Activated naive CD4-positive, alpha-beta T cell treated with anti-CD3 and anti-CD28 coated beads, Interleukin-2, amount 10 ng/mL, durations not matched to agents 7 days and 5 days (primary cell): ENCODE results near the gene NHLRC2.

Source experiments
- CTCF ChIA-PET: fragments of 350-600 bp; sonication (Branson Sonifier 250); formaldehyde crosslinking; loops from one replicate; lab custom pipeline; 2021; ENCODE audit warnings: antibody characterized with exemption; lab: Charles Lee
- DNase-seq: peaks from one replicate; pipeline ENCODE4 v3.0.0-alpha.2; 2020
- H3K27ac Mint-ChIP-seq: one replicate; pipeline ENCODE4 v1.8.0; 2021; ENCODE audit warnings: mild to moderate bottlenecking, moderate library complexity, mixed read lengths
- H3K27me3 Mint-ChIP-seq: one replicate; pipeline ENCODE4 v1.8.0; 2021; ENCODE audit warnings: mild to moderate bottlenecking, mixed read lengths
- H3K36me3 Mint-ChIP-seq: one replicate; pipeline ENCODE4 v1.8.0; 2021; ENCODE audit warnings: mixed read lengths
- H3K4me1 Mint-ChIP-seq: one replicate; pipeline ENCODE4 v1.8.0; 2021; ENCODE audit warnings: mixed read lengths
- H3K4me3 Mint-ChIP-seq: one replicate; pipeline ENCODE4 v1.8.0; 2021; ENCODE audit warnings: mild to moderate bottlenecking, moderate library complexity, mixed read lengths
- H3K9me3 Mint-ChIP-seq: one replicate; pipeline ENCODE4 v1.8.0; 2021; ENCODE audit warnings: mixed read lengths

NHLRC2 gene

GRCh38 chr10:113849140-113849803 lies 5.2 kb upstream of the NHLRC2 start:
- H3K36me3 Mint-ChIP-seq, result peaks cover 42% of the 10 kb centered on the region
- peaks cover 55% of the 10 kb centered on the region for H3K4me1 Mint-ChIP-seq
- H3K4me3 Mint-ChIP-seq, result no peak overlapping the region
- no peak for DNase-seq
- no peaks in the 10 kb centered on the region for H3K27me3 Mint-ChIP-seq
- H3K9me3 Mint-ChIP-seq, result no peaks in the 10 kb centered on the region
- H3K27ac Mint-ChIP-seq, result no peak overlapping the region
- CTCF ChIA-PET, result no interaction called here

DNA sequence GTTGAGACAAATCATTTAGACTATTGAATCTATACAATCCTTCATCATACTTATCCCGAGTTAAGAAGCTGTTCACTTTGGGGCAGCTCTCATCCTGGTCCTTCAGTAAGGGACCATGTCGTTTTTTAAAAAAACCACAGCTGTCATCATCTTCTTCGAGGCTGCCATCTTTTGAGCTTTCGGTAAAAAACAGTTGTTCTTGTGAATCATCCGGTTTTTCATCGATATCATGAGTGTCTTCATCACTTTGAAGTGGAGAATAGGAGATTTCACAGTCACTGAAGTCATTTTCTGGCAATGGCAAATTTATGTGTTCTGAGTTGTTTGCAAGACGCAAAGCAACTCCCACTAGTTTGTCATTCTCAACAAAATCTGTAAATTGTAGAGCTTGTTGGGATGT lies 4.5 kb upstream of the NHLRC2 start:
- peak overlapping the region; percentile 9 for H3K4me3 Mint-ChIP-seq
- CTCF ChIA-PET, result no interaction called here
- H3K9me3 Mint-ChIP-seq, result no peaks in the 10 kb centered on the region
- peaks cover 55% of the 10 kb centered on the region for H3K4me1 Mint-ChIP-seq
- peak overlapping the region; percentile 55 for H3K27ac Mint-ChIP-seq
- H3K27me3 Mint-ChIP-seq, result no peaks in the 10 kb centered on the region
- DNase-seq, result no peak
- peaks cover 44% of the 10 kb centered on the region for H3K36me3 Mint-ChIP-seq

DNA sequence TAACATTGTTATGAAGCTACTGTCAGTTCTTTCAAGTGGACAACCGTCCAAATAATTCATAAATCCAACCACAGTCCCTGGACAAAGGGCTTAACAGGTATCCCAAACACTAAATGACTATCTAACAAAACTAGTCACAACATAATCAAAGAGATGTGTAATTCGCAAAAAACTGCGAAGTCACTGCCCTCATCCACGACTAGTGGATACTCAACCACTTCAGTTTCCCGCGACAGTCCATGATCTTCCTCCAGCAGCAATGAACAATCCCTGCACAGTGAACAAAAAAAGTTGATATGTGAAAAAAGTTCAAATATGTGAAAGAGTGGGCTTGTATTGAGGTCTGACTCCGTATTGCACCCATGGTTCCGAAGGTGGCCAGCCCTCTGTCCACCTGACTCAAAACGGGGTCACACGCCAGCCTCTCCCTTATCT lies 866 bp upstream of the NHLRC2 start:
- peaks cover 73% of the 10 kb centered on the region for H3K4me1 Mint-ChIP-seq
- DNase-seq, result no peak

DNA sequence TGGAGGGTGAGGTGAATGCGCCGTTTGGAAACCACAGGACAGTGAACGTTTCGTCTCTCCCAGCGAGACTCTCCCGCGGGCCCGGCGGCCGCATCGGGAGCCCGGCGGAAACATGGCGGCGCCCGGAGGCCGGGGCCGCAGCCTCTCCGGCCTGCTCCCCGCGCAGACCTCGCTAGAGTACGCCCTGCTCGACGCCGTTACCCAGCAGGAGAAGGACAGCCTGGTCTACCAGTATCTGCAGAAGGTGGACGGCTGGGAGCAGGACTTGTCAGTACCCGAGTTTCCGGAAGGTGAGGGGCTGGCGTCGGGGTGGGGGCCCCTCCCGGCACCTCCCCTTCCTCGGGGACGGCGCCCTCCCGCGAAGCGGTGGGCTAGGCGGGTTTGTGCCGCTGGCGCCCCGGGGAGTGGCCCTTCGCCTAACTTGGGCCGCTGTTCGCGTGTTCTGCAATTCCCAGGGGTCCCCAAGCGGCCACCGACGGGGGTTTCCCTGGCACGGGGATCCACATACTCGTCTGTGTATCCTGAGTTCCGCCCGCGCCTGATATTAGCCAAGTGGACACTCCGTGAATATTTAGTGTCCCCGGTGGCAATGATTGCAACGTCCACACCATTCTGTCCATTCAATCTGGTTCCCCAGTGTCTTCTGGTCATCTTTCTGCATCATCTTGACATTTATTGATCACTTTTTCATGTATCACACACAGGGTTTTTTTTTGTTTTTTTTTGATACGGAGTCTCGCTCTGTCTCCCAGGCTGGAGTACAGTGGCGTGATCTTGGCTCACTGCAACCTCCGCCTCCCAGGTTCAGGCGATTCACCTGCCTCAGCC lies 514 bp downstream of the NHLRC2 start:
- peak overlapping the region; percentile 95 for H3K27ac Mint-ChIP-seq
- no peaks in the 10 kb centered on the region for H3K9me3 Mint-ChIP-seq
- peaks cover 30% of the 10 kb centered on the region for H3K36me3 Mint-ChIP-seq
- peaks cover 59% of the 10 kb centered on the region for H3K4me1 Mint-ChIP-seq
- DNase-seq, result peak; percentile 58
- H3K27me3 Mint-ChIP-seq, result no peaks in the 10 kb centered on the region
- CTCF ChIA-PET, result no interaction called here
- H3K4me3 Mint-ChIP-seq, result peak overlapping the region; percentile 98

More for the DNA sequence above, 866 bp upstream of the NHLRC2 start:
- H3K36me3 Mint-ChIP-seq, result peaks cover 33% of the 10 kb centered on the region
- H3K27ac Mint-ChIP-seq, result peak overlapping the region; percentile 95
- CTCF ChIA-PET, result no interaction called here
- no peaks in the 10 kb centered on the region for H3K27me3 Mint-ChIP-seq
- peak overlapping the region; percentile 98 for H3K4me3 Mint-ChIP-seq
- H3K9me3 Mint-ChIP-seq, result no peaks in the 10 kb centered on the region

- no peak for DNase-seq
- H3K27me3 Mint-ChIP-seq, result no peaks in the 10 kb centered on the region
- no peak overlapping the region for H3K27ac Mint-ChIP-seq
- H3K9me3 Mint-ChIP-seq, result peaks cover 8% of the 10 kb centered on the region
- peaks cover 53% of the 10 kb centered on the region for H3K4me1 Mint-ChIP-seq
- CTCF ChIA-PET, result no interaction called here
- peaks cover 40% of the 10 kb centered on the region for H3K36me3 Mint-ChIP-seq
- peak overlapping the region; percentile 98 for H3K4me3 Mint-ChIP-seq
Measured at GRCh38 chr10:113856563-113856962, 2.1 kb downstream of the NHLRC2 start.

- no peak for DNase-seq
- Mint-ChIP-seq H3K27ac (no peak overlapping the region), H3K27me3 (no peaks in the 10 kb centered on the region), H3K4me3 (no peak overlapping the region), H3K36me3 (peaks cover 42% of the 10 kb centered on the region), H3K4me1 (peaks cover 49% of the 10 kb centered on the region), H3K9me3 (peaks cover 8% of the 10 kb centered on the region)
- CTCF ChIA-PET, result no interaction called here
Measured at GRCh38 chr10:113857210-113857609, 2.7 kb downstream of the NHLRC2 start.

- peak overlapping the region; percentile 39 for H3K27ac Mint-ChIP-seq
Measured at GRCh38 chr10:113858541-113858940, 4.1 kb downstream of the NHLRC2 start.

DNA sequence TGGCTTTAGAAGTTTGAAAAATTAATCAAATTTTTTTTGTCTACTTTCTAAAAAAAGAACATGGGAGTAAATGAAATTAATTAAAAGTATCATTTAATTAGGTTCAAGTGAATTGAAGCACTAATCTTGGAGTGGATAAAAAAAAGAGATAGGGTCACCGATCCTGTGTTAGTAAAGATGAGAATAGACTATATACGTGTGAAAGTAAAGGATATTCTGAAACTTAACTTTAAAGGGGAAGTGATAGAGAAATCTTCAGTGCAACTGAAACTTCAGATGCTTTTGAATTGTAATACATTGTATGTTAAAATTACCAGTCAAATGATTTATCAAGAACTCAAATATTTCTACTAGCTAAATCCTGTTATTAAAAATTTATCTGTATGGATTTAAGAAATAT lies 4.8 kb downstream of the NHLRC2 start:
- H3K27ac Mint-ChIP-seq, result no peak overlapping the region
- CTCF ChIA-PET, result interaction anchor here (1.3 kb wide), 1 partner anchor 60 kb away, joined by 3 read pairs; no protein-coding TSS in a partner anchor

More at GRCh38 chr10:113858541-113858940, 4.1 kb downstream of the NHLRC2 start:
- H3K4me1 Mint-ChIP-seq, result peaks cover 35% of the 10 kb centered on the region
- CTCF ChIA-PET, result interaction anchor here (1.3 kb wide), 1 partner anchor 59 kb away, joined by 3 read pairs; no protein-coding TSS in a partner anchor
- no peaks in the 10 kb centered on the region for H3K27me3 Mint-ChIP-seq
- peaks cover 50% of the 10 kb centered on the region for H3K36me3 Mint-ChIP-seq
- H3K9me3 Mint-ChIP-seq, result peaks cover 8% of the 10 kb centered on the region
- H3K4me3 Mint-ChIP-seq, result no peak overlapping the region
- no peak for DNase-seq

DNA sequence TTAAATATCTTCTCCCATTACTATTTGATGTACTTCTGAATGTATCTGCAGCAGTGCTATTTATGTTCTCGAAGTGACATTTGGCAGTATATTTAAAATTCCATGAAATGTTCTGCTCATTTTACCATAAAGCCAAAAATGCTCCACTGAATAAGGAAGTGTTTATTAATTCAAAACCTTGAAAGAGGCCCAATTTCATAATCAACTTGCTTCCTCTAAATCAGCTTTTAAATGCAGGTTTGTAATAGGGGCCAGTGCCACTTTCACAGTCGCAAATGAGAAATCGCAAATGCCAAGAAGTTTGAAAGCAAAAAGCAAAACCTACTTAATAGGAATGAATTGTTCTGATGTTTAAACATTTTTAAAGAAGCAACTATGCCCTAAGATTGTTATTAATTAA lies 11.4 kb downstream of the NHLRC2 start:
- Mint-ChIP-seq H3K36me3 (peaks cover 35% of the 10 kb centered on the region), H3K4me1 (peaks cover 7% of the 10 kb centered on the region), H3K27me3 (no peaks in the 10 kb centered on the region), H3K27ac (no peak overlapping the region), H3K9me3 (peaks cover 7% of the 10 kb centered on the region), H3K4me3 (no peak overlapping the region)
- DNase-seq, result no peak
- CTCF ChIA-PET, result no interaction called here

More for the DNA sequence above, 4.8 kb downstream of the NHLRC2 start:
- peaks cover 49% of the 10 kb centered on the region for H3K36me3 Mint-ChIP-seq
- no peak for DNase-seq
- H3K4me3 Mint-ChIP-seq, result no peak overlapping the region
- peaks cover 8% of the 10 kb centered on the region for H3K9me3 Mint-ChIP-seq
- H3K27me3 Mint-ChIP-seq, result no peaks in the 10 kb centered on the region
- H3K4me1 Mint-ChIP-seq, result peaks cover 29% of the 10 kb centered on the region

GRCh38 chr10:113866551-113867394 lies 12.3 kb downstream of the NHLRC2 start:
- CTCF ChIA-PET, result no interaction called here
- peaks cover 7% of the 10 kb centered on the region for H3K4me1 Mint-ChIP-seq
- H3K27me3 Mint-ChIP-seq, result no peaks in the 10 kb centered on the region
- H3K27ac Mint-ChIP-seq, result no peak overlapping the region
- H3K9me3 Mint-ChIP-seq, result no peaks in the 10 kb centered on the region
- DNase-seq, result no peak
- no peak overlapping the region for H3K4me3 Mint-ChIP-seq
- H3K36me3 Mint-ChIP-seq, result peaks cover 31% of the 10 kb centered on the region

GRCh38 chr10:113867904-113868303 lies 13.4 kb downstream of the NHLRC2 start:
- Mint-ChIP-seq H3K4me3 (no peak overlapping the region), H3K27ac (no peak overlapping the region), H3K4me1 (peaks cover 7% of the 10 kb centered on the region), H3K36me3 (peaks cover 32% of the 10 kb centered on the region), H3K9me3 (no peaks in the 10 kb centered on the region), H3K27me3 (no peaks in the 10 kb centered on the region)
- DNase-seq, result no peak
- CTCF ChIA-PET, result no interaction called here

DNA sequence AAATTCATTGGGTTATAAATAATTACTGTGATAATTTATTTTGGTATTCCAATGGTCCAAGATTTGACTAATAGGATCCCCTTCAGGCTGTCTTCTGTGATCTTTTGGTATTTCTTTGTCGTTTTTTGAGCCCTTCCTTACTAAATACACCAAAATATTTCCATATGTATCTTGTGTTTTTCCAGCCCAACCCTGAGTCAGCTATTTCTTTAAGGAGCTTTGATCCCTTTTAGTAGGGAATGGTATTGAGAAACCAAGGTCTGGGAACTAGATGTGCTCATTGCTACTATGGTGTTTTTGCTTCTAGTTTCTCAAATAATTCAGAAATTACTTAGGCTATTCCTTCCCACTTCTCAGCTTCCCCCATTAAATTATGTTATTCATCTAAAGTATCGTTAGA lies 15.3 kb downstream of the NHLRC2 start:
- Mint-ChIP-seq H3K4me3 (no peak overlapping the region), H3K27me3 (no peaks in the 10 kb centered on the region), H3K9me3 (no peaks in the 10 kb centered on the region), H3K36me3 (peaks cover 22% of the 10 kb centered on the region), H3K27ac (no peak overlapping the region), H3K4me1 (peaks cover 7% of the 10 kb centered on the region)
- no peak for DNase-seq
- CTCF ChIA-PET, result no interaction called here

DNA sequence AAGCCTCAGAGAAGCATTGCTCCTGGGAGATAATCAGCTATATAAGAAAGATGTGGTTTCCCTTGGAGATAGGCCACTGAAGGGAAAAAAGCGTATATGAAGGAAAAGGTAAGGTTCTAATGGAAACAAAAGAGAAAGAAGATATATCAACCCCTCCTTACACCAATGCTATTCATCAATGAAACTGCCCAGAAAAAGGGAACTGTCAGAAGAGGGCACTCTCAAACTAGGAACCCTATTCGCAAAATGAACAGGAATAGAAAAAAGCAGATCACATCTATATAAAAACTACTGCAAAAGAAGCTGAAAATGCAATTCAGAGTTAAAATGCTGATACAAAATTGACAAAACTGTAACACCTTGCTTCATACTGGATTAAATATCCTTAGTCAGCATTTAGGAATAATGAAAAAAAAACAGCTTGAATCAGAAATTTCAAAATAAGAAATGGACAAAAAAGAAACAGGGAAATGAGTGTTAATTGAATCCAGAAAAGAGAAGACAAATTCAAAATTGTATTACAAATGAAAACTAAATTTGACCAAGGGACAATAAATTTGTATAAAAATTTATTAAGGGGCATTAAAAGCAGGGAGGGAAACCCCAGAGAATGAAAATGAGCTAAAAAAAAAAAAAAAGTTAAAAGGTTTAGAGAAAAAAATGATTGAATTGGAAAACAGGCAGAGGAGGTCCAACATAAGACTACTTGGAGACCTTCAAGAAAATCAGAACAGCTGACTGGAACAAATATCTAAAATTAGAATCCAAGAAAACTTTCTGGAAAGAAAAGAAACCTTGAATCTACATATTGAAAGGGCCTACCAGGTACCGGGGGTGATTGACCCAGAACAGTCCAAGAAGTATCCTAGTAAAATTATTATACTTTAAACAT lies 17.9 kb downstream of the NHLRC2 start:
- H3K4me1 Mint-ChIP-seq, result peaks cover 2% of the 10 kb centered on the region
- H3K4me3 Mint-ChIP-seq, result no peak overlapping the region
- no peak overlapping the region for H3K27ac Mint-ChIP-seq
- H3K36me3 Mint-ChIP-seq, result peaks cover 16% of the 10 kb centered on the region
- H3K27me3 Mint-ChIP-seq, result no peaks in the 10 kb centered on the region
- CTCF ChIA-PET, result interaction anchor here (1.7 kb wide), 1 partner anchor 231 kb away, joined by 6 read pairs; no protein-coding TSS in a partner anchor
- DNase-seq, result no peak
- no peaks in the 10 kb centered on the region for H3K9me3 Mint-ChIP-seq
